Breast epithelium (tissue), 3 donors: ENCODE data around the gene NSUN2.

Source experiments
- CTCF ChIP-seq, 3 donors: fragments of 450-650 bp; IDR thresholded peaks; one replicate each; pipeline ENCODE4 v1.5.1; 2016 to 2017; ENCODE audit warnings: antibody characterized with exemption in 3 of 3, mild to moderate bottlenecking in 3 of 3, moderate library complexity in 3 of 3
- POLR2AphosphoS5 ChIP-seq, 3 donors: sonication (generic); formaldehyde crosslinking; IDR thresholded peaks; one replicate each; pipeline ENCODE4 v1.6.1; 2017; ENCODE audit warnings: antibody characterized with exemption in 3 of 3

GRCh38 chr5:6567068-6567467, 65.8 kb downstream of the NSUN2 start:
- no peak for TF ChIP-seq CTCF (IDR thresholded peaks at IDR 0.05)
- no peak for TF ChIP-seq POLR2AphosphoS5 (IDR thresholded peaks at IDR 0.05)
